HG03575 (cell line): ENCODE data around the gene NOXA1.

Experiments
- ATAC-seq: cut with Tn5 transposase; IDR thresholded peaks from one replicate; pipeline ENCODE4 v1.9.1; 2021; ENCODE audit not compliant: unreplicated experiment, insufficient number of reproducible peaks, low FRiP score; ENCODE audit errors: extremely low read depth

NOXA1 gene

GRCh38 chr9:137434498-137435380 is 11.5 kb downstream of the NOXA1 start:
- ATAC-seq, result no peak

GRCh38 chr9:137435381-137435891 is 12.2 kb downstream of the NOXA1 start:
- ATAC-seq, result no peak

GRCh38 chr9:137435980-137436760 is 13.0 kb downstream of the NOXA1 start:
- no peak for ATAC-seq

- ATAC-seq, result no peak
Measured at GRCh38 chr9:137436761-137437600, 13.8 kb downstream of the NOXA1 start.

GRCh38 chr9:137437691-137438590 is 14.7 kb downstream of the NOXA1 start:
- ATAC-seq, result no peak

GRCh38 chr9:137438591-137439157 is 15.5 kb downstream of the NOXA1 start:
- no peak for ATAC-seq

- no peak for ATAC-seq
Measured at GRCh38 chr9:137439158-137439714, 16.0 kb downstream of the NOXA1 start.

- no peak for ATAC-seq
Measured at GRCh38 chr9:137441289-137441934, 18.2 kb downstream of the NOXA1 start, which contains the start of gene ENTPD8. TSS of gene ENTPD8 (minus strand) at chr9:137441357. CDS start at chr9:137438285, 3,072 bp downstream.

- ATAC-seq, result no peak
Measured at GRCh38 chr9:137441935-137442321, 18.7 kb downstream of the NOXA1 start.

GRCh38 chr9:137444106-137444790 is 21.1 kb downstream of the NOXA1 start:
- no peak for ATAC-seq

GRCh38 chr9:137445275-137445807 is 22.1 kb downstream of the NOXA1 start:
- no peak for ATAC-seq

GRCh38 chr9:137445930-137446431 is 22.8 kb downstream of the NOXA1 start:
- ATAC-seq, result no peak

GRCh38 chr9:137446851-137447471 is 23.8 kb downstream of the NOXA1 start:
- no peak for ATAC-seq

GRCh38 chr9:137447722-137448601 is 24.8 kb downstream of the NOXA1 start:
- ATAC-seq, result no peak

- ATAC-seq, result no peak
Measured at GRCh38 chr9:137448602-137448962, 25.4 kb downstream of the NOXA1 start.
